ENCODE data around the gene SLC18A2. TPM values are rescaled to one million over a fixed set of nuclear protein-coding genes. Genes with fewer than 3 reads are reported as not detected.

SLC18A2 gene
- total and polyA plus RNA-seq, 2 experiments from 2014 or later: 0.91 TPM; not detected in 1

DNA sequence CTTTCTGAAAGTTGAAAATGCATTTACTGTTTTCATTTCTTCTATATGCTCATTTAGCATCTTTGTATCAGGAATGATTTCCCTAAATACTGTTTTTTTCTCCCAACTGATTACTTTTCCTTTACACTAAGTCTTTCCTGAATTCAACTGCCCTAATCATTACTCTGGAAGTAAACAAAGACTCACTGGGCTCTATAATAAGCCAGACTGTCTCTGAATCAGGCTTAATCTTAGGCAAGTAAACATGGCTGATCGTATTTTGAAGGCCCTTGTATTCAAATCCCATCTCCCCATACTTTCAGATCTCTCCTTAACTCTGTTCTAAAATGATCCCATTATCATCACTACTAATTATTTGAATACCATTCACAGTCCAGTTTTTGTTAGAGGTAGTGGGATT, 72.7 kb downstream of the SLC18A2 start:
- 90 to 100% methylated on average over 1 of the region's 1 CpG for WGBS, 2 experiments (ENCODE audit: low coverage in 1 of 2, low lambda C conversion rate in 2 of 2, missing lambda C conversion rate in 2 of 2)
- in situ Hi-C loops (cut with MboI): loop anchor here (10.0 kb wide), 1 partner anchor 89 kb away; no protein-coding TSS in a partner anchor
- Histone ChIP-seq H3F3A (ENCODE audit: insufficient read depth) (no peaks in the 10 kb centered on the region), H4K20me1 (ENCODE audit: insufficient read depth) (0 out of 2 replicates have a peak, but pooled peaks cover 6% of the 10 kb centered on the region), H3K9me3 (ENCODE audit: low read depth) (no peaks in the 10 kb centered on the region), H3K9me2 (ENCODE audit: insufficient read depth) (no peaks in the 10 kb centered on the region), H2AFZ (no peak overlapping the region), H3K4me3 (no peak overlapping the region), H3K4me1 (ENCODE audit: insufficient read depth) (no peaks in the 10 kb centered on the region), H3K27me3 (replicated peaks; ENCODE audit: insufficient read depth) (no peaks in the 10 kb centered on the region), H3K4me2 (ENCODE audit: unreplicated experiment) (no peak overlapping the region), H3K36me3 (ENCODE audit: low read depth) (peaks cover 16% of the 10 kb centered on the region), H3K79me2 (ENCODE audit: insufficient read depth) (peaks cover 45% of the 10 kb centered on the region), H3K27ac (no peak overlapping the region), H3K9ac (no peak overlapping the region)
- no peak for DNase-seq
- TF ChIP-seq EZH2phosphoT487 (IDR thresholded peaks at IDR 0.05; ENCODE audit: insufficient read depth, low read depth): no peak
- no peak for TF ChIP-seq EZH2 (IDR thresholded peaks at IDR 0.05; ENCODE audit: insufficient read depth, poor library complexity, severe bottlenecking)

DNA sequence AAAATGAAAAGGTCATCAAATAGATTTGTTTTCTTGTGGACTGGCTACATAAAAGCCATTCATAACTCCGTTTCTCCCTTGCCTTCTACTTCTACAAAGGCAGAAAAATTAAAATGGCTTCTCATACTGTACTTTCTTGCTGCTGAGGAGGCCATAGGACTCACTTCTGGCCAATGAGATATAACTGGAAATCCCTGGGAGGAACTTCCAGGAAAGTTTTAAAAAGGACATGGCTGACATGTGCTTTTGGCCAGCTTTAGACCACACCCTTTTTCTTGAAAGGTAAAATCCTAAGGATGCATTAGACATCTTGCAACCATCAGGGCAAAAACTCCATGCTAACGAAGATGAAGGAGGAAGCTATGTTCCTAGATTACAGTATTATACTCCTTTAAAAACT, 75.8 kb downstream of the SLC18A2 start:
- peaks cover 55% of the 10 kb centered on the region for H3K79me2 ChIP-seq (ENCODE audit: insufficient read depth)
- in situ Hi-C loops (cut with MboI): loop anchor here (10.0 kb wide), 1 partner anchor 92 kb away; no protein-coding TSS in a partner anchor
- 99 to 100% methylated on average over 2 of the region's 2 CpGs for whole genome bisulfite sequencing, 2 experiments (ENCODE audit: low coverage in 1 of 2, low lambda C conversion rate in 2 of 2, missing lambda C conversion rate in 2 of 2)
- DNase-seq: no peak
- H3K36me3 ChIP-seq (ENCODE audit: low read depth): peaks cover 6% of the 10 kb centered on the region
- H2AFZ ChIP-seq: no peak overlapping the region
- H3K27me3 ChIP-seq (replicated peaks; ENCODE audit: insufficient read depth): no peaks in the 10 kb centered on the region
- TF ChIP-seq EZH2 (IDR thresholded peaks at IDR 0.05; ENCODE audit: insufficient read depth, poor library complexity, severe bottlenecking): no peak
- no peak for TF ChIP-seq EZH2phosphoT487 (IDR thresholded peaks at IDR 0.05; ENCODE audit: insufficient read depth, low read depth)
- H4K20me1 ChIP-seq (ENCODE audit: insufficient read depth): peaks cover 18% of the 10 kb centered on the region; the same call in 1 of the 2 replicates
- H3K4me3 ChIP-seq: no peak overlapping the region
- H3K9ac ChIP-seq: no peak overlapping the region
- H3K4me2 ChIP-seq (ENCODE audit: unreplicated experiment): no peak overlapping the region
- no peak overlapping the region for H3K27ac ChIP-seq
- no peaks in the 10 kb centered on the region for H3K9me2 ChIP-seq (ENCODE audit: insufficient read depth)
- no peaks in the 10 kb centered on the region for H3K4me1 ChIP-seq (ENCODE audit: insufficient read depth)
- H3K9me3 ChIP-seq (ENCODE audit: low read depth): no peaks in the 10 kb centered on the region
- peaks cover 6% of the 10 kb centered on the region; the same call in 1 of the 2 replicates for H3F3A ChIP-seq (ENCODE audit: insufficient read depth)

DNA sequence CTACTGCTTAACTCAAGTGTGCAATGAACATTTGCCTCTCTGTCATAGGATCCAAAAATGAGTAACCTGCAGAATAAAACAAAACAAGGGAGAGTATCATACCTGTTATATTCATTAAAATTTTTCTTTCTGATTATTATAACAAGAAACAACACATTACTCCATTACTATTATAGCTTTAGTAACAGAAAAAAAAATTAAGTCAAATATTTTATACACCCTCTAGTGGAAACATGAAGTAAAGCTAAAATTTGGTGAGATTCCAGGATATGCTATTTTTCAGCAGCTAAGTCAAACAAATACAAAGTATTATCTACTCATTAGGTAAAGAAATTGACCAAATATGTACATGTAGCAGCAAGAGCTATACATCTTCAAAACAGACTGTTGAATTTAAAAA, 78.0 kb downstream of the SLC18A2 start:
- Histone ChIP-seq H3K79me2 (ENCODE audit: insufficient read depth) (peaks cover 71% of the 10 kb centered on the region), H3K4me1 (ENCODE audit: insufficient read depth) (no peaks in the 10 kb centered on the region), H3K27me3 (replicated peaks; ENCODE audit: insufficient read depth) (no peaks in the 10 kb centered on the region), H3K27ac (no peak overlapping the region), H3K9me3 (ENCODE audit: low read depth) (no peaks in the 10 kb centered on the region), H3K4me3 (no peak overlapping the region), H3F3A (ENCODE audit: insufficient read depth) (peaks cover 6% of the 10 kb centered on the region; the same call in 1 of the 2 replicates), H4K20me1 (ENCODE audit: insufficient read depth) (peaks cover 21% of the 10 kb centered on the region; the same call in 1 of the 2 replicates), H3K36me3 (ENCODE audit: low read depth) (peaks cover 3% of the 10 kb centered on the region; the same call in 1 of the 2 replicates), H3K4me2 (ENCODE audit: unreplicated experiment) (no peak overlapping the region), H3K9ac (no peak overlapping the region), H3K9me2 (ENCODE audit: insufficient read depth) (no peaks in the 10 kb centered on the region), H2AFZ (no peak overlapping the region)
- DNase-seq: peak; percentile 50
- TF ChIP-seq EZH2phosphoT487 (IDR thresholded peaks at IDR 0.05; ENCODE audit: insufficient read depth, low read depth) (no peak), EZH2 (IDR thresholded peaks at IDR 0.05; ENCODE audit: insufficient read depth, poor library complexity, severe bottlenecking) (no peak)
- in situ Hi-C loops (cut with MboI): loop anchor here (10.0 kb wide), 1 partner anchor 94 kb away; no protein-coding TSS in a partner anchor

DNA sequence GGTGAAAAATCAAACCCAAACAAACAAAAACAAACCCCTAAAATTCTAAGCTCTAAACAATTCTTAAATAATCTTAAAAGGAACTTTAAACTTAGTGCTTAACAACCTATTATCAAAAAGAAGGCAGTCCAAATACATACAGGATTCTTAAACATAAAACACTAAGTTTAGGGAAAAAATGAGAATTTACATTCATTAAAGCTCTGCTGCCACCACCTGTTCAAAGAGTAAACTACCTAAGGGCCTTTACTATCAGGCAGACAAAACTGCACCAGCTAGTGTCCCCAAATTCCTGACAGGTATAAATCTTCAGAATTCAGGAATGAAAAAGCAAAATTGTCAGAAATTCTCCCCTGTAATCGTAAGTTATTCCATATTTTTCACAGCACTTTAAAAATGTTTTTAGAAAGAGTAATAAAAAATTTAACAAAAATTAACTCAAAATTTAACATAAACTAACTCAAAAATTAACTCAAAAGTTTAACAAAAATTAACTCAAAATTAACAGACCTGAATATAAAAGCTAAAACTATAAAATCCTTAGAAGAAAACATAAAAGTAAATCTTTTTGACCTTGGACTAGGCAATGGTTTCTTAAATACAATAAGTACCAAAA, 79.2 kb downstream of the SLC18A2 start:
- TF ChIP-seq EZH2phosphoT487 (IDR thresholded peaks at IDR 0.05; ENCODE audit: insufficient read depth, low read depth) (no peak), EZH2 (IDR thresholded peaks at IDR 0.05; ENCODE audit: insufficient read depth, poor library complexity, severe bottlenecking) (no peak)
- Histone ChIP-seq H3K9ac (no peak overlapping the region), H3K4me3 (no peak overlapping the region), H3K27ac (no peak overlapping the region), H3K9me2 (ENCODE audit: insufficient read depth) (no peaks in the 10 kb centered on the region), H3K36me3 (ENCODE audit: low read depth) (peaks cover 3% of the 10 kb centered on the region; the same call in 1 of the 2 replicates), H3F3A (ENCODE audit: insufficient read depth) (peaks cover 6% of the 10 kb centered on the region; the same call in 1 of the 2 replicates), H3K79me2 (ENCODE audit: insufficient read depth) (peaks cover 83% of the 10 kb centered on the region), H4K20me1 (ENCODE audit: insufficient read depth) (peaks cover 21% of the 10 kb centered on the region; the same call in 1 of the 2 replicates), H3K27me3 (replicated peaks; ENCODE audit: insufficient read depth) (no peaks in the 10 kb centered on the region), H2AFZ (no peak overlapping the region), H3K9me3 (ENCODE audit: low read depth) (no peaks in the 10 kb centered on the region), H3K4me2 (ENCODE audit: unreplicated experiment) (no peak overlapping the region), H3K4me1 (ENCODE audit: insufficient read depth) (no peaks in the 10 kb centered on the region)
- peak; percentile 62 for DNase-seq
- in situ Hi-C loops (cut with MboI): no loop called here
- 63 to 76% methylated on average over 1 of the region's 1 CpG for WGBS, 2 experiments (ENCODE audit: low coverage in 1 of 2, low lambda C conversion rate in 2 of 2, missing lambda C conversion rate in 2 of 2)
